Upper lobe of left lung (tissue), 4 donors: Measurements from ENCODE around the gene CCDC18.

Experiments
- CTCF ChIP-seq, 6 experiments: fragments of 450-650 bp in 4 of 6; fragments of 200-600 bp in 2 of 6; sonication (generic) in 2 of 6; IDR thresholded peaks; one replicate each; pipeline ENCODE4 v1.5.1; 2016 to 2019; ENCODE audit warnings: antibody characterized with exemption in 6 of 6
- POLR2A ChIP-seq, 4 donors: fragments of 450-650 bp; IDR thresholded peaks; one replicate each; pipeline ENCODE4 v1.5.1; 2016 to 2017; ENCODE audit warnings: antibody characterized with exemption in 4 of 4, mild to moderate bottlenecking in 2 of 4
- POLR2AphosphoS5 ChIP-seq, 2 donors: sonication (generic); formaldehyde crosslinking; IDR thresholded peaks; one replicate each; pipeline ENCODE4 v1.5.1; 2017; ENCODE audit warnings: antibody characterized with exemption in 2 of 2

- TF ChIP-seq POLR2A (IDR thresholded peaks at IDR 0.05) (no peak), CTCF (IDR thresholded peaks at IDR 0.05) (no peak), POLR2AphosphoS5 (IDR thresholded peaks at IDR 0.05) (no peak)
Measured at GRCh38 chr1:93155335-93155734, 25.2 kb upstream of the CCDC18 start.
